ENCODE measurements around the gene CDC42EP5. TPM values are rescaled to one million over a fixed set of nuclear protein-coding genes. Genes with fewer than 3 reads are reported as not detected.

The CDC42EP5 gene
- total and polyA plus RNA-seq, 7 donors, result 1.1 to 7.4 (median 5.0) TPM

- no peaks in the 10 kb centered on the region for H3K4me1 ChIP-seq
- no peak overlapping the region for H3K27ac ChIP-seq
- 67 to 79% (median 72%) methylated on average over 10 to 11 of the region's 11 CpGs for WGBS, 3 donors
- H3K27me3 ChIP-seq (ENCODE audit: insufficient read depth in 3 of 3, low read length in 2 of 3), result peaks cover 0 to 42% (median 22%) of the 10 kb centered on the region in 3 donors
- no peak overlapping the region for H3K4me3 ChIP-seq
- no peaks in the 10 kb centered on the region for H3K9me3 ChIP-seq
- intact Hi-C loops (cut with DNase I), result no loop called here
- TF ChIP-seq CTCF (IDR thresholded peaks at IDR 0.05), result no peak
- DNase-seq, result no peak
- ATAC-seq, result no peak
- H3K36me3 ChIP-seq (ENCODE audit: insufficient read depth in 1 of 2, low read depth in 1 of 2), result no peaks in the 10 kb centered on the region
Measured at GRCh38 chr19:54428323-54429175, 44.5 kb downstream of the CDC42EP5 start.

GRCh38 chr19:54427586-54427985, 45.5 kb downstream of the CDC42EP5 start:
- Histone ChIP-seq H3K4me3 (no peak overlapping the region), H3K4me1 (no peaks in the 10 kb centered on the region), H3K36me3 (ENCODE audit: insufficient read depth in 1 of 2, low read depth in 1 of 2) (no peaks in the 10 kb centered on the region), H3K27ac (no peak overlapping the region), H3K27me3 (ENCODE audit: insufficient read depth in 3 of 3, low read length in 2 of 3) (peaks cover 0 to 46% (median 22%) of the 10 kb centered on the region in 3 donors), H3K9me3 (no peaks in the 10 kb centered on the region)
- TF ChIP-seq CTCF (IDR thresholded peaks at IDR 0.05), result no peak
- ATAC-seq (no peak), DNase-seq (no peak)
- WGBS, 3 donors, result 78 to 83% (median 82%) methylated on average over 11 of the region's 11 CpGs
- intact Hi-C loops (cut with DNase I), result no loop called here

GRCh38 chr19:54426291-54426931, 46.7 kb downstream of the CDC42EP5 start:
- ATAC-seq (no peak), DNase-seq (no peak)
- no peak overlapping the region for H3K27ac ChIP-seq
- no peaks in the 10 kb centered on the region for H3K9me3 ChIP-seq
- no peaks in the 10 kb centered on the region for H3K36me3 ChIP-seq (ENCODE audit: insufficient read depth in 1 of 2, low read depth in 1 of 2)
- intact Hi-C loops (cut with DNase I), result no loop called here
- peaks cover 0 to 49% (median 17%) of the 10 kb centered on the region in 3 donors for H3K27me3 ChIP-seq (ENCODE audit: insufficient read depth in 3 of 3, low read length in 2 of 3)
- no peaks in the 10 kb centered on the region for H3K4me1 ChIP-seq
- H3K4me3 ChIP-seq, result no peak overlapping the region
- TF ChIP-seq CTCF (IDR thresholded peaks at IDR 0.05), result no peak
- WGBS, 3 donors, result 60 to 63% (median 61%) methylated on average over 17 of the region's 17 CpGs

- H3K27me3 ChIP-seq (ENCODE audit: insufficient read depth in 3 of 3, low read length in 2 of 3), result peaks cover 0 to 58% (median 21%) of the 10 kb centered on the region in 3 donors
- WGBS, 3 donors, result 66 to 79% (median 71%) methylated on average over 5 of the region's 5 CpGs
- no peaks in the 10 kb centered on the region for H3K36me3 ChIP-seq (ENCODE audit: insufficient read depth in 1 of 2, low read depth in 1 of 2)
- no peak overlapping the region for H3K27ac ChIP-seq
- no peak for TF ChIP-seq CTCF (IDR thresholded peaks at IDR 0.05)
- DNase-seq, result no peak
- no peak for ATAC-seq
- no peaks in the 10 kb centered on the region for H3K9me3 ChIP-seq
- no peaks in the 10 kb centered on the region for H3K4me1 ChIP-seq
- intact Hi-C loops (cut with DNase I), result no loop called here
- no peak overlapping the region for H3K4me3 ChIP-seq
Measured at GRCh38 chr19:54425382-54425723, 47.7 kb downstream of the CDC42EP5 start.
